K562 (cell line): ENCODE data around the gene MACF1. TPM values are rescaled to one million over a fixed set of nuclear protein-coding genes. Genes with fewer than 3 reads are reported as not detected.

Source experiments
- CC2D1A ChIP-seq: fragments of 450-650 bp; IDR thresholded peaks from 2 replicates; pipeline ENCODE4 v1.6.1; 2017; ENCODE audit warnings: mild to moderate bottlenecking
- EP300 ChIP-seq: IDR thresholded peaks from 2 replicates; pipeline ENCODE4 v1.6.1; 2012; ENCODE audit warnings: low read length, improper control_type of control experiment
- MIER1 ChIP-seq: fragments of 450-650 bp; IDR thresholded peaks from 2 replicates; pipeline ENCODE4 v1.6.1; 2016; ENCODE audit warnings: antibody characterized with exemption, mild to moderate bottlenecking, low read depth
- PKNOX1 ChIP-seq: fragments of 450-650 bp; IDR thresholded peaks from 2 replicates; pipeline ENCODE4 v1.6.1; 2016
- POLR2B ChIP-seq: fragments of 450-650 bp; IDR thresholded peaks from 2 replicates; pipeline ENCODE4 v1.6.1; 2018; ENCODE audit warnings: low read depth; ENCODE audit not compliant: partially characterized antibody
- SNRNP70 ChIP-seq: fragments of 200-400 bp; formaldehyde crosslinking; optimal IDR thresholded peaks from 2 replicates; pipeline ENCODE3; 2017; ENCODE audit warnings: low read depth, low read length
- ZNF395 ChIP-seq: fragments of 200-800 bp; sonication (Bioruptor generic); IDR thresholded peaks from 2 replicates; pipeline ENCODE4 v1.6.1; 2017; ENCODE audit warnings: missing genetic modification characterization, missing compliant biosample characterization
- polyA plus RNA-seq, 8 experiments: library from polyadenylated mRNA; depleted of rRNA in 4 of 8; stranded (reverse) in 5 of 8; unstranded in 3 of 8; fragments of >200 nt; fragmentation: Nextera tagmentation in 2 of 8; fragmentation: Illumina TruSeq in 1 of 8; extraction: Ambion mirVana in 2 of 8; extraction: Trizol in 1 of 8; gene quantifications; 2 replicates each; pipeline versions ENCODE4 v1.2.1 to v1.2.3, GENCODE V29; 2011 to 2014; ENCODE audit warnings: inconsistent platforms in 1 of 8, missing spikeins in 1 of 8
- total RNA-seq, 7 experiments: library from RNA; depleted of rRNA in 6 of 7; stranded (reverse); fragments of >200 nt in 6 of 7; fragmentation: Illumina TruSeq in 2 of 7; extraction: Trizol in 2 of 7; gene quantifications; 2 replicates each; pipeline versions ENCODE4 v1.2.1 to v1.2.3, GENCODE V29; 2011 to 2021; ENCODE audit warnings: low replicate concordance in 1 of 7
- TF ChIP-seq, protein P1 (sequence below): fragments of 200-800 bp; sonication (Bioruptor generic); IDR thresholded peaks from 2 replicates; pipeline ENCODE4 v1.6.1; 2016; ENCODE audit warnings: missing genetic modification characterization, missing compliant biosample characterization
- TF ChIP-seq, protein P2 (sequence below): fragments of 450-650 bp; conservative IDR thresholded peaks from 2 replicates; pipeline ENCODE4 v1.6.1; 2016; ENCODE audit warnings: missing genetic modification characterization, low read depth, mild to moderate bottlenecking, missing compliant biosample characterization, moderate library complexity
- TF ChIP-seq, protein P3 (sequence below): fragments of 250-450 bp; sonication (Bioruptor Pico); IDR thresholded peaks from 2 replicates; pipeline ENCODE4 v1.4.0; 2020

The MACF1 gene
- total and polyA plus RNA-seq, 9 of the 15 experiments (the other 6 are each of a cell fraction or from before 2014, with no cell fraction given), result 13.2 to 232 (median 112) TPM

DNA sequence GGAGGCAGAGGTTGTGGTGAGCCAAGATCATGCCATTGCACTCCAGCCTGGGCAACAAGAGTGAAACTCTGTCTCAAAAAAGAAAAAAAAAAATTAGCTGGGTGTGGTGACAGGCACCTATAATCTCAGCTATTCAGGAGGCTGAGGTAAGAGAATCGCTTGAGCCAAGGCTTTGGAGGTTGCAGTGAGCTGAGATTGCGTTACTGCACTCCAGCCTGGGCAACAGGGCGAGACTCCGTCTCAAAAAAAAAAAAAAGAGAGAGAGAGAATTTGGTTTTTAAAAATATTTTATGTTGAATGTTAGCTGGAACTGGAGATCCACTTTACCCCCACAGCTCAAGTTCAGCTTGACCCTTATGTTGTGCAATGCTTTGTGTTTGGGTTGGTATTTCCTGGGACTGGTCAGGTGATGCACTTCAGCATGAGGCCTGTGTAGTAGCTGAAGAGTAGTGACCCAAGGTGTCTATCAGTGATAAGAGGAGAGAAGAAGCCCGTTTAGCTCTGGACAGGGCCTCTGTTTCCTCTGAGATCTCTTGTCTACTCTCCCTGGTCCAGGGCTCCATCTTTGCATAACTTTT is 36.8 kb upstream of the MACF1 start (continued):
- TF ChIP-seq ZNF395 (peak; percentile 88), SNRNP70 (no peak), PKNOX1 (peak; percentile 79), MIER1 (0 out of 2 replicates have a peak, but pooled peaks have one; percentile 36), EP300 (peak; percentile 98), CC2D1A (peak; percentile 83; the same call in 1 of the 2 replicates), POLR2B (peak; percentile 21)
- TF ChIP-seq, protein P1, sequence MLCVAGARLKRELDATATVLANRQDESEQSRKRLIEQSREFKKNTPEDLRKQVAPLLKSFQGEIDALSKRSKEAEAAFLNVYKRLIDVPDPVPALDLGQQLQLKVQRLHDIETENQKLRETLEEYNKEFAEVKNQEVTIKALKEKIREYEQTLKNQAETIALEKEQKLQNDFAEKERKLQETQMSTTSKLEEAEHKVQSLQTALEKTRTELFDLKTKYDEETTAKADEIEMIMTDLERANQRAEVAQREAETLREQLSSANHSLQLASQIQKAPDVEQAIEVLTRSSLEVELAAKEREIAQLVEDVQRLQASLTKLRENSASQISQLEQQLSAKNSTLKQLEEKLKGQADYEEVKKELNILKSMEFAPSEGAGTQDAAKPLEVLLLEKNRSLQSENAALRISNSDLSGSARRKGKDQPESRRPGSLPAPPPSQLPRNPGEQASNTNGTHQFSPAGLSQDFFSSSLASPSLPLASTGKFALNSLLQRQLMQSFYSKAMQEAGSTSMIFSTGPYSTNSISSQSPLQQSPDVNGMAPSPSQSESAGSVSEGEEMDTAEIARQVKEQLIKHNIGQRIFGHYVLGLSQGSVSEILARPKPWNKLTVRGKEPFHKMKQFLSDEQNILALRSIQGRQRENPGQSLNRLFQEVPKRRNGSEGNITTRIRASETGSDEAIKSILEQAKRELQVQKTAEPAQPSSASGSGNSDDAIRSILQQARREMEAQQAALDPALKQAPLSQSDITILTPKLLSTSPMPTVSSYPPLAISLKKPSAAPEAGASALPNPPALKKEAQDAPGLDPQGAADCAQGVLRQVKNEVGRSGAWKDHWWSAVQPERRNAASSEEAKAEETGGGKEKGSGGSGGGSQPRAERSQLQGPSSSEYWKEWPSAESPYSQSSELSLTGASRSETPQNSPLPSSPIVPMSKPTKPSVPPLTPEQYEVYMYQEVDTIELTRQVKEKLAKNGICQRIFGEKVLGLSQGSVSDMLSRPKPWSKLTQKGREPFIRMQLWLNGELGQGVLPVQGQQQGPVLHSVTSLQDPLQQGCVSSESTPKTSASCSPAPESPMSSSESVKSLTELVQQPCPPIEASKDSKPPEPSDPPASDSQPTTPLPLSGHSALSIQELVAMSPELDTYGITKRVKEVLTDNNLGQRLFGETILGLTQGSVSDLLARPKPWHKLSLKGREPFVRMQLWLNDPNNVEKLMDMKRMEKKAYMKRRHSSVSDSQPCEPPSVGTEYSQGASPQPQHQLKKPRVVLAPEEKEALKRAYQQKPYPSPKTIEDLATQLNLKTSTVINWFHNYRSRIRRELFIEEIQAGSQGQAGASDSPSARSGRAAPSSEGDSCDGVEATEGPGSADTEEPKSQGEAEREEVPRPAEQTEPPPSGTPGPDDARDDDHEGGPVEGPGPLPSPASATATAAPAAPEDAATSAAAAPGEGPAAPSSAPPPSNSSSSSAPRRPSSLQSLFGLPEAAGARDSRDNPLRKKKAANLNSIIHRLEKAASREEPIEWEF (CRISPR knock-in tag), result no peak
- TF ChIP-seq, protein P2, sequence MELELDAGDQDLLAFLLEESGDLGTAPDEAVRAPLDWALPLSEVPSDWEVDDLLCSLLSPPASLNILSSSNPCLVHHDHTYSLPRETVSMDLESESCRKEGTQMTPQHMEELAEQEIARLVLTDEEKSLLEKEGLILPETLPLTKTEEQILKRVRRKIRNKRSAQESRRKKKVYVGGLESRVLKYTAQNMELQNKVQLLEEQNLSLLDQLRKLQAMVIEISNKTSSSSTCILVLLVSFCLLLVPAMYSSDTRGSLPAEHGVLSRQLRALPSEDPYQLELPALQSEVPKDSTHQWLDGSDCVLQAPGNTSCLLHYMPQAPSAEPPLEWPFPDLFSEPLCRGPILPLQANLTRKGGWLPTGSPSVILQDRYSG (tag), result 0 out of 2 replicates have a peak, but pooled peaks have one; percentile 60
- TF ChIP-seq, protein P3, sequence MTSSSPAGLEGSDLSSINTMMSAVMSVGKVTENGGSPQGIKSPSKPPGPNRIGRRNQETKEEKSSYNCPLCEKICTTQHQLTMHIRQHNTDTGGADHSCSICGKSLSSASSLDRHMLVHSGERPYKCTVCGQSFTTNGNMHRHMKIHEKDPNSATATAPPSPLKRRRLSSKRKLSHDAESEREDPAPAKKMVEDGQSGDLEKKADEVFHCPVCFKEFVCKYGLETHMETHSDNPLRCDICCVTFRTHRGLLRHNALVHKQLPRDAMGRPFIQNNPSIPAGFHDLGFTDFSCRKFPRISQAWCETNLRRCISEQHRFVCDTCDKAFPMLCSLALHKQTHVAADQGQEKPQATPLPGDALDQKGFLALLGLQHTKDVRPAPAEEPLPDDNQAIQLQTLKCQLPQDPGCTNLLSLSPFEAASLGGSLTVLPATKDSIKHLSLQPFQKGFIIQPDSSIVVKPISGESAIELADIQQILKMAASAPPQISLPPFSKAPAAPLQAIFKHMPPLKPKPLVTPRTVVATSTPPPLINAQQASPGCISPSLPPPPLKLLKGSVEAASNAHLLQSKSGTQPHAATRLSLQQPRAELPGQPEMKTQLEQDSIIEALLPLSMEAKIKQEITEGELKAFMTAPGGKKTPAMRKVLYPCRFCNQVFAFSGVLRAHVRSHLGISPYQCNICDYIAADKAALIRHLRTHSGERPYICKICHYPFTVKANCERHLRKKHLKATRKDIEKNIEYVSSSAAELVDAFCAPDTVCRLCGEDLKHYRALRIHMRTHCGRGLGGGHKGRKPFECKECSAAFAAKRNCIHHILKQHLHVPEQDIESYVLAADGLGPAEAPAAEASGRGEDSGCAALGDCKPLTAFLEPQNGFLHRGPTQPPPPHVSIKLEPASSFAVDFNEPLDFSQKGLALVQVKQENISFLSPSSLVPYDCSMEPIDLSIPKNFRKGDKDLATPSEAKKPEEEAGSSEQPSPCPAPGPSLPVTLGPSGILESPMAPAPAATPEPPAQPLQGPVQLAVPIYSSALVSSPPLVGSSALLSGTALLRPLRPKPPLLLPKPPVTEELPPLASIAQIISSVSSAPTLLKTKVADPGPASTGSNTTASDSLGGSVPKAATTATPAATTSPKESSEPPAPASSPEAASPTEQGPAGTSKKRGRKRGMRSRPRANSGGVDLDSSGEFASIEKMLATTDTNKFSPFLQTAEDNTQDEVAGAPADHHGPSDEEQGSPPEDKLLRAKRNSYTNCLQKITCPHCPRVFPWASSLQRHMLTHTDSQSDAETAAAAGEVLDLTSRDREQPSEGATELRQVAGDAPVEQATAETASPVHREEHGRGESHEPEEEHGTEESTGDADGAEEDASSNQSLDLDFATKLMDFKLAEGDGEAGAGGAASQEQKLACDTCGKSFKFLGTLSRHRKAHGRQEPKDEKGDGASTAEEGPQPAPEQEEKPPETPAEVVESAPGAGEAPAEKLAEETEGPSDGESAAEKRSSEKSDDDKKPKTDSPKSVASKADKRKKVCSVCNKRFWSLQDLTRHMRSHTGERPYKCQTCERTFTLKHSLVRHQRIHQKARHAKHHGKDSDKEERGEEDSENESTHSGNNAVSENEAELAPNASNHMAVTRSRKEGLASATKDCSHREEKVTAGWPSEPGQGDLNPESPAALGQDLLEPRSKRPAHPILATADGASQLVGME (CRISPR knock-in tag), result peak; percentile 16; the same call in 1 of the 2 replicates
